SK-MEL-5 (cell line): ENCODE results near the gene OR5B2. TPM values are rescaled to one million over a fixed set of nuclear protein-coding genes. Genes with fewer than 3 reads are reported as not detected.

Experiments
- total RNA-seq: library from RNA; depleted of rRNA; stranded (reverse); fragments of >200 nt; shearing (Covaris generic); gene quantifications from 2 replicates; pipeline ENCODE4 v1.2.3, GENCODE V29; 2014; rRNA removed

The OR5B2 gene
- total RNA-seq, 1 experiment from 2014 or later: not detected

Other genes with a start within 250 kb of the OR5B2 start
- gene OR9Q2, start 239.1 kb downstream of the OR5B2 start, total RNA-seq: not detected in 2 replicates
- not detected in 2 replicates for gene OR1S2, start 224.0 kb downstream of the OR5B2 start, total RNA-seq
- not detected in 2 replicates for gene OR1S1, start 215.4 kb downstream of the OR5B2 start, total RNA-seq
- not detected in 2 replicates for gene OR10Q1, start 199.2 kb downstream of the OR5B2 start, total RNA-seq
- not detected in 2 replicates for gene OR10W1, start 159.9 kb downstream of the OR5B2 start, total RNA-seq
- not detected in 2 replicates for gene OR5B17, start 69.1 kb downstream of the OR5B2 start, total RNA-seq
- gene OR5B3, start 21.2 kb downstream of the OR5B2 start, total RNA-seq: not detected in 2 replicates
- gene OR5B12, start 14.1 kb upstream of the OR5B2 start, total RNA-seq: not detected in 2 replicates
- not detected in 2 replicates for gene OR5B21, start 80.0 kb upstream of the OR5B2 start, total RNA-seq
- 10.3 and 11.4 TPM in 2 replicates for gene LPXN, start 147.7 kb upstream of the OR5B2 start, total RNA-seq
- 57.8 and 58.7 TPM in 2 replicates for gene ZFP91, start 150.9 kb upstream of the OR5B2 start, total RNA-seq
- 1.2 and 2.1 TPM in 2 replicates for gene CNTF, start 194.5 kb upstream of the OR5B2 start, total RNA-seq